Measurements from ENCODE around the gene PLAC8L1. TPM values are rescaled to one million over a fixed set of nuclear protein-coding genes. Genes with fewer than 3 reads are reported as not detected.

Gene PLAC8L1
- total and polyA plus RNA-seq, 4 donors = 0.39 to 2.4 (median 2.1) TPM; not detected in 1

DNA sequence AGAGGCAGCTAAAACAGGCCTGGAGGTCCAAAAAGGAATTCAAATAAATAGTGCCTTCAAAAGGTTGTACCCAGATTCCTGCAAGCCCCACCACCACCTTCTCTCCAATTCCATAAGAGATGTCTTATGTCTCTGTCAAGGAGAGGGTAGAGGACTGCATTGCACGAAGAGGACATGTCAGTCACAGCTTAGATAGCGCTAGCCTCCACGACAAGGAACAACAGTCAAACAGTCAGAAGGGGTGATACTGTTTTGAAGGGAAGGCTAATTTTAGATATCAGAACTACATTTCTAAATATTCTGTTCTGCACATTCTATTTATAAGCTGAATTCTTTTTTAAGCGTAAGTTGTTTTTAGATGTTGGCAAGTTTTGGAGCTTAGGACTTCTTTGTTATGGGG lies 34.2 kb downstream of the PLAC8L1 start:
- Histone ChIP-seq H3K27me3 (ENCODE audit: control insufficient read depth, insufficient read depth, low read length) (no peaks in the 10 kb centered on the region), H3K4me1 (ENCODE audit: control insufficient read depth, insufficient read depth, low read length) (peaks cover 5% of the 10 kb centered on the region), H3K36me3 (ENCODE audit: control insufficient read depth, insufficient read depth, low read length) (no peaks in the 10 kb centered on the region), H3K9me3 (ENCODE audit: control insufficient read depth, insufficient read depth, low read length) (no peaks in the 10 kb centered on the region), H3K4me3 (ENCODE audit: low read depth, low read length) (no peak overlapping the region), H3K27ac (ENCODE audit: low read depth, low read length) (no peak overlapping the region)
- DNase-seq (ENCODE audit: low read depth in 4 of 6, low spot score in 6 of 6) = no peak
- WGBS (ENCODE audit: insufficient coverage) = no CpG with 5 or more reads among the region's 4 CpGs

- Histone ChIP-seq H3K4me1 (ENCODE audit: control insufficient read depth, insufficient read depth, low read length) (peaks cover 5% of the 10 kb centered on the region), H3K27ac (ENCODE audit: low read depth, low read length) (no peak overlapping the region), H3K36me3 (ENCODE audit: control insufficient read depth, insufficient read depth, low read length) (no peaks in the 10 kb centered on the region), H3K4me3 (ENCODE audit: low read depth, low read length) (no peak overlapping the region), H3K9me3 (ENCODE audit: control insufficient read depth, insufficient read depth, low read length) (no peaks in the 10 kb centered on the region), H3K27me3 (ENCODE audit: control insufficient read depth, insufficient read depth, low read length) (no peaks in the 10 kb centered on the region)
- WGBS (ENCODE audit: insufficient coverage) = no CpG with 5 or more reads among the region's 3 CpGs
- no peak for DNase-seq (ENCODE audit: low read depth in 4 of 6, low spot score in 6 of 6)
Observed at GRCh38 chr5:146070746-146071145, 34.6 kb downstream of the PLAC8L1 start.

GRCh38 chr5:146069780-146070099 lies 35.6 kb downstream of the PLAC8L1 start:
- H3K4me3 ChIP-seq (ENCODE audit: low read depth, low read length) = no peak overlapping the region
- no peaks in the 10 kb centered on the region for H3K27me3 ChIP-seq (ENCODE audit: control insufficient read depth, insufficient read depth, low read length)
- no peaks in the 10 kb centered on the region for H3K9me3 ChIP-seq (ENCODE audit: control insufficient read depth, insufficient read depth, low read length)
- WGBS (ENCODE audit: insufficient coverage) = no CpG with 5 or more reads among the region's 2 CpGs
- no peaks in the 10 kb centered on the region for H3K36me3 ChIP-seq (ENCODE audit: control insufficient read depth, insufficient read depth, low read length)
- H3K4me1 ChIP-seq (ENCODE audit: control insufficient read depth, insufficient read depth, low read length) = peaks cover 5% of the 10 kb centered on the region
- H3K27ac ChIP-seq (ENCODE audit: low read depth, low read length) = no peak overlapping the region
- DNase-seq (ENCODE audit: low read depth in 4 of 6, low spot score in 6 of 6) = no peak

- Histone ChIP-seq H3K9me3 (ENCODE audit: control insufficient read depth, insufficient read depth, low read length) (no peaks in the 10 kb centered on the region), H3K36me3 (ENCODE audit: control insufficient read depth, insufficient read depth, low read length) (no peaks in the 10 kb centered on the region), H3K4me3 (ENCODE audit: low read depth, low read length) (no peak overlapping the region), H3K27me3 (ENCODE audit: control insufficient read depth, insufficient read depth, low read length) (no peaks in the 10 kb centered on the region), H3K27ac (ENCODE audit: low read depth, low read length) (no peak overlapping the region), H3K4me1 (ENCODE audit: control insufficient read depth, insufficient read depth, low read length) (peaks cover 5% of the 10 kb centered on the region)
- 100% methylated on average over 1 of the region's 6 CpGs for WGBS (ENCODE audit: insufficient coverage)
- no peak for DNase-seq (ENCODE audit: low read depth in 4 of 6, low spot score in 6 of 6)
Observed at GRCh38 chr5:146068977-146069779, 36.2 kb downstream of the PLAC8L1 start.

DNA sequence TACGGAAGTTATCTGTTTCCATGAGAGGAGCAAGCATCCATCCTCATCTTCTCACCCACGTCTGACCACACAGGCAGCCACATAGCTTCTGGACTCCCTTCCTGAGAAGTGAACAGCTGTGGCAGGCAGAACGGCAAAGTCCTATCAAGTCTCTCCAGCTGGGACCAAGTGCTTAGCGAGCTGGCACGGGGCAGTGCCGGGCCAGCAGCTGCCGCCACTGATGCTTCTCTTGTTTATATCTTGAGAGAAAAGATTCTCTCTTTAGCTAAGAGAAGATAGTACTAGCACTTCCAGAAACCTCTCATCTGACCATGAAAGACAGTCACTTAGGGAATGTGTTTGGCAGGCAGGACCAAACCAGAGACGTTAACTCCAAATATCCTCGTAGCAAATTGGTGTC lies 37.2 kb downstream of the PLAC8L1 start:
- DNase-seq (ENCODE audit: low read depth in 4 of 6, low spot score in 6 of 6) = peak in 1 of 6 donors; percentile 59
- H3K4me3 ChIP-seq (ENCODE audit: low read depth, low read length) = no peak overlapping the region
- no peaks in the 10 kb centered on the region for H3K9me3 ChIP-seq (ENCODE audit: control insufficient read depth, insufficient read depth, low read length)
- no peaks in the 10 kb centered on the region for H3K27me3 ChIP-seq (ENCODE audit: control insufficient read depth, insufficient read depth, low read length)
- H3K4me1 ChIP-seq (ENCODE audit: control insufficient read depth, insufficient read depth, low read length) = peaks cover 5% of the 10 kb centered on the region
- 59% methylated on average over 3 of the region's 9 CpGs for WGBS (ENCODE audit: insufficient coverage)
- H3K27ac ChIP-seq (ENCODE audit: low read depth, low read length) = no peak overlapping the region
- no peaks in the 10 kb centered on the region for H3K36me3 ChIP-seq (ENCODE audit: control insufficient read depth, insufficient read depth, low read length)

DNA sequence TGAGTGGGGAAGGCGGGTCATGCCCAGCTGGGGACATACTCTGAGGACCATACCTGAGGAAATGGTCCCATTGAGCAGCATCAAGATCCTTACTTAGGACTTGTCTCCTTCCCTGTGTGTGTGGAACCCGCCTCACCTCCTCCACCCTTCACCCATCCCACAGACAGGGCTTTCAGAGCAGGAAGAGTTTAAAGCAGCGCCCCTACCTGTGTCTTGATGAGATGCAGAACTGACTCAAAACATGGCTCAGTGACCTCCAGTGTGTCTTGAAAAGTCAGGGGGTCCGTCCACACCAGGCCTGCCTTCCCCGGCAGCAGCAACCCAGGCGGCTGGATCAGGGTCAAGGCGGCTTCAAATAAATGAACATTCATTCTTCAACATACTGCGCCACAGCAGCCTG lies 38.4 kb downstream of the PLAC8L1 start:
- peaks cover 5% of the 10 kb centered on the region for H3K4me1 ChIP-seq (ENCODE audit: control insufficient read depth, insufficient read depth, low read length)
- H3K9me3 ChIP-seq (ENCODE audit: control insufficient read depth, insufficient read depth, low read length) = no peaks in the 10 kb centered on the region
- WGBS (ENCODE audit: insufficient coverage) = 95% methylated on average over 7 of the region's 8 CpGs
- H3K27me3 ChIP-seq (ENCODE audit: control insufficient read depth, insufficient read depth, low read length) = no peaks in the 10 kb centered on the region
- H3K27ac ChIP-seq (ENCODE audit: low read depth, low read length) = no peak overlapping the region
- H3K36me3 ChIP-seq (ENCODE audit: control insufficient read depth, insufficient read depth, low read length) = no peaks in the 10 kb centered on the region
- no peak for DNase-seq (ENCODE audit: low read depth in 4 of 6, low spot score in 6 of 6)
- no peak overlapping the region for H3K4me3 ChIP-seq (ENCODE audit: low read depth, low read length)

DNA sequence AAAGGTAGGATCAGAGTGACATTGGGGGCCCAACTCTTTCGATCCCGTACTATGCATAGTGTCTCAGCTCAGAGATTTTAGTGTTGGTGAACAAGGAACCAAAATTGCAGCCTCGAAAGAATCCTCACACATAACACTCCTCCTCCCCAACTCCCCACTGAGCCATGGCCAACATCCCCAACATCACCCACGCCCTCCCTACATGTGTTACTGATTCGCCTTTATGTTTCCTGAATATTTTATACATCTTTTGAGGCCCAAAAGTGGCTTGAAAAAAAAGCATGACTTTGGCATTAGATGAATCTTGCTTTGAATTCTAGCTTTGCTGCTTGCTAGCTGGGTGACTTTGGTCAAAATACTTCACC lies 45.2 kb downstream of the PLAC8L1 start:
- Histone ChIP-seq H3K4me1 (ENCODE audit: control insufficient read depth, insufficient read depth, low read length) (no peaks in the 10 kb centered on the region), H3K27me3 (ENCODE audit: control insufficient read depth, insufficient read depth, low read length) (no peaks in the 10 kb centered on the region), H3K4me3 (ENCODE audit: low read depth, low read length) (no peak overlapping the region), H3K9me3 (ENCODE audit: control insufficient read depth, insufficient read depth, low read length) (no peaks in the 10 kb centered on the region), H3K27ac (ENCODE audit: low read depth, low read length) (no peak overlapping the region), H3K36me3 (ENCODE audit: control insufficient read depth, insufficient read depth, low read length) (no peaks in the 10 kb centered on the region)
- DNase-seq (ENCODE audit: low read depth in 4 of 6, low spot score in 6 of 6) = no peak
- WGBS (ENCODE audit: insufficient coverage) = 100% methylated on average over 1 of the region's 5 CpGs

DNA sequence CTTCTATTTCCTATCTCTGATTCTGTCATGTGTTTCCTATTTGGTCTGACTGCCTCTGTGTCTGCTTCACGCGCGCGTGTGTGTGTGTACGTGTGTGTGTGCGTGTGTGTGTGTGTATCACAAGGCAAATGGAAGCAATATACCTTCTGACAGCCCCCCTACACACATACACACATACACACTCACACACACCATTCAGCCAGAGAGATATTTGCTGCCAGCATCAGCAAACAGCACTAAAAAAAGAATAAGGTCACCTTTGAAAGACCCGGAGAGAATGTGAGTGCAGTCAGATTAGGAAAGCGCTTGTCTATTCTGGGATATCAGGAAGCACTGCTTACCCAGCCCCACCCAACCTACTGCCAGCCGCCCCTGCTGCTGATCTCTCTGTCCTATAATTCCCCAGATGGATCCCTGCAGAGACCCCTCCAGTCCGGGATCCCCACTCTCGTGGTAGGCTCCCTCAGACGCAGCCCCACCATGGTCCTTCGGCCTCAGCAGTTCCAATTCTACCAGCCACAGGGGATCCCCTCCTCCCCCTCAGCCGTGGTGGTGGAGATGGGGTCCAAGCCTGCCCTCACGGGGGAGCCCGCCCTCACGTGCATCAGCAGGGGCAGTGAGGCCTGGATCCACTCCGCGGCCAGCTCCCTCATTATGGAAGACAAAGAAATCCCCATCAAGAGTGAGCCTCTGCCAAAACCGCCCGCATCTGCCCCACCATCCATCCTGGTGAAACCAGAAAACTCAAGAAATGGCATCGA lies 45.7 kb downstream of the PLAC8L1 start:
- Histone ChIP-seq H3K4me3 (ENCODE audit: low read depth, low read length) (no peak overlapping the region), H3K4me1 (ENCODE audit: control insufficient read depth, insufficient read depth, low read length) (no peaks in the 10 kb centered on the region), H3K9me3 (ENCODE audit: control insufficient read depth, insufficient read depth, low read length) (no peaks in the 10 kb centered on the region), H3K36me3 (ENCODE audit: control insufficient read depth, insufficient read depth, low read length) (no peaks in the 10 kb centered on the region), H3K27me3 (ENCODE audit: control insufficient read depth, insufficient read depth, low read length) (no peaks in the 10 kb centered on the region), H3K27ac (ENCODE audit: low read depth, low read length) (no peak overlapping the region)
- peak in 1 of 6 donors; percentile 56 for DNase-seq (ENCODE audit: low read depth in 4 of 6, low spot score in 6 of 6)
- 93% methylated on average over 7 of the region's 22 CpGs for WGBS (ENCODE audit: insufficient coverage)

GRCh38 chr5:146055432-146055831 lies 49.9 kb downstream of the PLAC8L1 start:
- H3K4me3 ChIP-seq (ENCODE audit: low read depth, low read length) = no peak overlapping the region
- H3K27me3 ChIP-seq (ENCODE audit: control insufficient read depth, insufficient read depth, low read length) = no peaks in the 10 kb centered on the region
- no peaks in the 10 kb centered on the region for H3K9me3 ChIP-seq (ENCODE audit: control insufficient read depth, insufficient read depth, low read length)
- WGBS (ENCODE audit: insufficient coverage) = no CpG with 5 or more reads among the region's 2 CpGs
- DNase-seq (ENCODE audit: low read depth in 4 of 6, low spot score in 6 of 6) = no peak
- no peaks in the 10 kb centered on the region for H3K36me3 ChIP-seq (ENCODE audit: control insufficient read depth, insufficient read depth, low read length)
- no peak overlapping the region for H3K27ac ChIP-seq (ENCODE audit: low read depth, low read length)
- no peaks in the 10 kb centered on the region for H3K4me1 ChIP-seq (ENCODE audit: control insufficient read depth, insufficient read depth, low read length)

- no peaks in the 10 kb centered on the region for H3K36me3 ChIP-seq (ENCODE audit: control insufficient read depth, insufficient read depth, low read length)
Observed at GRCh38 chr5:146052780-146053179, 52.6 kb downstream of the PLAC8L1 start.

More at GRCh38 chr5:146052780-146053179, 52.6 kb downstream of the PLAC8L1 start:
- DNase-seq (ENCODE audit: low read depth in 4 of 6, low spot score in 6 of 6) = no peak
- Histone ChIP-seq H3K27ac (ENCODE audit: low read depth, low read length) (no peak overlapping the region), H3K4me3 (ENCODE audit: low read depth, low read length) (no peak overlapping the region), H3K27me3 (ENCODE audit: control insufficient read depth, insufficient read depth, low read length) (no peaks in the 10 kb centered on the region), H3K9me3 (ENCODE audit: control insufficient read depth, insufficient read depth, low read length) (no peaks in the 10 kb centered on the region), H3K4me1 (ENCODE audit: control insufficient read depth, insufficient read depth, low read length) (no peaks in the 10 kb centered on the region)
